ENCODE data around the gene CLRN1.

CLRN1 gene

DNA sequence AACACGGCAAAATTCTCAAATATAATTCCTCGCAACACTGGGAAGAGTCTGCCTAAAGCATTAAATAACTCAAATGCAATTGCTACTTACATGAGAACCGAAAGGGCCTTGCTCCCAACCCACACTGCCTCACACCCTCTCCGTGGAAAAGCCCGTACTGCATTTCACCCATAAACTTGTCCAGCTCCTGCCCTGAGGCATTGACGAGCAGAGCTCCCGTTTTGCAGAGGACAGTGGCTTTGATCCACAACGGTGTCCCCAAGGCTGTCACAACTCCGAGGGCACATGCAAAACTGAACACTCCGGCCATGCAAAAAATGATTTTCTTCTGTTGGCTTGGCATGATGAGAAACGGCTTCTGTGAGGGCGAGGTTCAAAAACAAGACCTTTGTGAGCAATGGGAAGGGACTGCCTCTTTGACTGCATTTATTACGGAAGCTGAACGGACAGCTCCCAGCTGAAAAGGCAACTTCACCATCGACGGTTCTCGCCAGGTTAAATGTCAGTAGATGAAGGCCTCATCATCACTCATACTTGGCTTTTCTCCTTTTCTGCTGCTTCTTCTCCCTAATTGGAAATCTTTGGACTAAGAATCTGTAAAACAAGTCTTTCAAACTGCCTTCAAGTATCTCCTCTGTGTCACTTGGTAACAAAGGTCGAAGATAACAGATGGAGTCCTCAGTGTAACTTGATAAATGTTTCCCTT lies at the start of gene CLRN1:
Gene CLRN1 (minus strand): TSS at position 362 of the 706 bp plus-strand sequence. CDS start 19 bp downstream, at position 343.
- Histone ChIP-seq H3K9ac (ENCODE audit: low read length) (no peak within 1 kb of the TSS), H3K36me3 (ENCODE audit: control insufficient read depth, insufficient read depth, low read length) (no peaks in the 10 kb centered on the region), H3K27ac (ENCODE audit: low read depth, low read length) (no peak within 1 kb of the TSS), H3K4me3 (ENCODE audit: low read length) (no peak within 1 kb of the TSS), H3K27me3 (ENCODE audit: control insufficient read depth, insufficient read depth, low read length) (no peaks in the 10 kb centered on the region), H3K4me1 (ENCODE audit: control insufficient read depth, insufficient read depth, low read length) (no peaks in the 10 kb centered on the region)

DNA sequence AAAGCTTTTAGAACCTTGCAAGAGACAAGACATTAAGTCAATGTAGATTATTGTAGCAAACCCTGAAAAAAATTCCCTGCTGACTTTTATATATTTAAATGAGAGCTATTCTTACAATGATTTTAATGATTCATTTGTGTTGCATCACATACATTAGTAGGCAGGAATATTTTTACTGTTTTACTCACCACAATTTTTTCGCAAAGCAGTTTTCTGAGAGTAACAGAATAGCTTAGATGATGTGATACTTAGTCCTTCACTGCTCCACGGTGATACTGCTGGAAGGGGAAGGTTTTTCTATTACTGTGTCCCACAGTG lies 43.9 kb upstream of the CLRN1 start:
- no peaks in the 10 kb centered on the region for H3K27me3 ChIP-seq (ENCODE audit: control insufficient read depth, insufficient read depth, low read length)
- no peaks in the 10 kb centered on the region for H3K36me3 ChIP-seq (ENCODE audit: control insufficient read depth, insufficient read depth, low read length)
- no peak overlapping the region for H3K4me3 ChIP-seq (ENCODE audit: low read length)
- no peak overlapping the region for H3K27ac ChIP-seq (ENCODE audit: low read depth, low read length)
- H3K4me1 ChIP-seq (ENCODE audit: control insufficient read depth, insufficient read depth, low read length), result peaks cover 4% of the 10 kb centered on the region
- H3K9ac ChIP-seq (ENCODE audit: low read length), result no peak overlapping the region

GRCh38 chr3:151015767-151016477 lies 43.4 kb upstream of the CLRN1 start:
- Histone ChIP-seq H3K4me3 (ENCODE audit: low read length) (no peak overlapping the region), H3K4me1 (ENCODE audit: control insufficient read depth, insufficient read depth, low read length) (peaks cover 4% of the 10 kb centered on the region), H3K27ac (ENCODE audit: low read depth, low read length) (no peak overlapping the region), H3K36me3 (ENCODE audit: control insufficient read depth, insufficient read depth, low read length) (no peaks in the 10 kb centered on the region), H3K27me3 (ENCODE audit: control insufficient read depth, insufficient read depth, low read length) (no peaks in the 10 kb centered on the region), H3K9ac (ENCODE audit: low read length) (no peak overlapping the region)

- Histone ChIP-seq H3K4me3 (ENCODE audit: low read length) (no peak overlapping the region), H3K27ac (ENCODE audit: low read depth, low read length) (no peak overlapping the region), H3K4me1 (ENCODE audit: control insufficient read depth, insufficient read depth, low read length) (peaks cover 4% of the 10 kb centered on the region), H3K9ac (ENCODE audit: low read length) (no peak overlapping the region), H3K36me3 (ENCODE audit: control insufficient read depth, insufficient read depth, low read length) (no peaks in the 10 kb centered on the region), H3K27me3 (ENCODE audit: control insufficient read depth, insufficient read depth, low read length) (no peaks in the 10 kb centered on the region)
These were observed 42.7 kb upstream of the CLRN1 start for GRCh38 chr3:151015181-151015580.

DNA sequence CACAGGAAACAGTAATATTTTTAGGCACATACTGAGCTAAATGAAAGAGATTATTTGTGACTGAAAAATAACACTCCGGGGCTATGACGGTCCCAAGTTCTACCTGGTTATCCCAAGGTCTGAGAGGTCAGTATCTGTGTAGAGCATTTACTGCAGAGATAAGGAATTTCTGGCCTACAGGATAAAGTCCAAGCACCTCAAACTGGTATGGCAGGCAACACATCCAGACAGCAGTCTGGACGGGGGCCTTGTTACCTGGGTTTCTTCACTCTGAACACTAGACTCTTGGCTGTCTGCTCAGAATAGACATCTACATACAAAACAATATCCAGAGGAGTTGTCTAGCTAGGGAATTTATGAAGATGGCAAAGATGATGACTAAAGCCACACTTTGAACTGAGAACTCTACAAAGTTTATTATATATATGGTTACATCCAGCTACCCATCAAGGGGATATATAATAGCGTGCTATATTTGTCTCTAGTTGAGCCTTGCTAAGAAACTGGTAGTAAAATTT lies 42.0 kb upstream of the CLRN1 start:
- peaks cover 4% of the 10 kb centered on the region for H3K4me1 ChIP-seq (ENCODE audit: control insufficient read depth, insufficient read depth, low read length)

DNA sequence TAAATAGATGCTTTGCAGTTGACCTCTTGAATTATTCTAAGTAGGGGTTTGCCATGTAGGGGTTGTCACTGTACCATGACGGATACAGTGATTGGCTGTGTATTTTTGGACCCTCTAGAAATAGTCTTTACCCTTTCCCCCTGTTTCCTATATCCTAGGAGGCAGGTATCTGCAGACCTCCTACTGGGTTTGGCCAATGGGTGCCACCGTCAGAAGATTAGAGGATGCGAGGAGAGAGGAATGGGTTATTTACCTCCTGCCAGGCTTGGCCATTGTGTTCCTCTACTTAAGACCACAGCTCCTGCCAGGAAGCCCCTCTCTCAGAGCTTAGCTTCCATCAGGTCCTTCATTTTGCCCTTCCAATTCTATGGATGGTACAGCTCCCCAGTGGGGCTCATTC lies 40.2 kb upstream of the CLRN1 start:
- no peaks in the 10 kb centered on the region for H3K36me3 ChIP-seq (ENCODE audit: control insufficient read depth, insufficient read depth, low read length)
- H3K4me3 ChIP-seq (ENCODE audit: low read length), result no peak overlapping the region
- no peak overlapping the region for H3K9ac ChIP-seq (ENCODE audit: low read length)
- no peak overlapping the region for H3K27ac ChIP-seq (ENCODE audit: low read depth, low read length)
- H3K4me1 ChIP-seq (ENCODE audit: control insufficient read depth, insufficient read depth, low read length), result peaks cover 4% of the 10 kb centered on the region
- H3K27me3 ChIP-seq (ENCODE audit: control insufficient read depth, insufficient read depth, low read length), result no peaks in the 10 kb centered on the region

More for the DNA sequence above, 42.0 kb upstream of the CLRN1 start:
- no peak overlapping the region for H3K27ac ChIP-seq (ENCODE audit: low read depth, low read length)
- H3K27me3 ChIP-seq (ENCODE audit: control insufficient read depth, insufficient read depth, low read length), result no peaks in the 10 kb centered on the region
- no peak overlapping the region for H3K4me3 ChIP-seq (ENCODE audit: low read length)
- no peaks in the 10 kb centered on the region for H3K36me3 ChIP-seq (ENCODE audit: control insufficient read depth, insufficient read depth, low read length)
- no peak overlapping the region for H3K9ac ChIP-seq (ENCODE audit: low read length)

DNA sequence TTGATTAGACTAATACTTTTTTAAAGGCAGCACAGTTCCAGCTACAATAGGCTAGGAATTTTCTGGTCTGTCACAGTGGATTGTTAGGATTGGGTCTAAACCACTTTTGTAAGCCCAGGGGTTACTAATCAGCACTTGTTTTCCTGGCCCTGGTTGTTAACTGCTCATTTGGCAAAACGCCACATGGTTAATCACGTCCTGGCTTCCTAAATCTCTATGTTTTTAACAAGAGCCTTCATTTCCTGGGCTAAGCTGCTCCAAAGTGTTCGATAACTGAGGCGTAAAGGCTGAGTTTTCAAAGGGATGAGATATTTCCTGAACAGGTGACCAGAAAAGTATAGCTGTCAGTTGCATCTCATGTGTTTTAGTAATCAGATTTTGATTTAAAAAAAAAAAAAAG lies 38.9 kb upstream of the CLRN1 start:
- Histone ChIP-seq H3K9ac (ENCODE audit: low read length) (no peak overlapping the region), H3K27me3 (ENCODE audit: control insufficient read depth, insufficient read depth, low read length) (no peaks in the 10 kb centered on the region), H3K36me3 (ENCODE audit: control insufficient read depth, insufficient read depth, low read length) (no peaks in the 10 kb centered on the region), H3K4me3 (ENCODE audit: low read length) (no peak overlapping the region), H3K27ac (ENCODE audit: low read depth, low read length) (no peak overlapping the region), H3K4me1 (ENCODE audit: control insufficient read depth, insufficient read depth, low read length) (peaks cover 4% of the 10 kb centered on the region)

DNA sequence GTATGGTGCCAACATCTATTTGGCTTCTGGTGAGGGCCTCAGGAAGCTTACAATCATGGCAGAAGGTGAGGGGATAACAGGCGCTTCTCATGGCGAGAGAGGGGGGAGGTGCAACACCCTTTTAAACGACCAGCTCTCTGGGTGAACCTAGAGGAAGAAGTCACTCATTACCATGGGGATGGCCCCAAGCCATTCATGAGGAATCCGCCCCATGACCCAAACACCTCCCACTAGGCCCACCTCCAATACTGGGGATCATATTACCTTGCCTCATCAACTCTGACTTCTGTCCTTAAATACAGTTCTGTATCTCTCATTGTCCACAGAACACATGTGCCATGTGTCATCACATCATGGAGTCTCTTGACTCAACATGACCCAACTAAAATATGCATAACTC lies 37.5 kb upstream of the CLRN1 start:
- Histone ChIP-seq H3K27me3 (ENCODE audit: control insufficient read depth, insufficient read depth, low read length) (no peaks in the 10 kb centered on the region), H3K27ac (ENCODE audit: low read depth, low read length) (no peak overlapping the region), H3K36me3 (ENCODE audit: control insufficient read depth, insufficient read depth, low read length) (no peaks in the 10 kb centered on the region), H3K4me3 (ENCODE audit: low read length) (no peak overlapping the region), H3K4me1 (ENCODE audit: control insufficient read depth, insufficient read depth, low read length) (no peaks in the 10 kb centered on the region), H3K9ac (ENCODE audit: low read length) (no peak overlapping the region)

- H3K4me3 ChIP-seq (ENCODE audit: low read length), result no peak overlapping the region
- H3K27ac ChIP-seq (ENCODE audit: low read depth, low read length), result no peak overlapping the region
- no peaks in the 10 kb centered on the region for H3K27me3 ChIP-seq (ENCODE audit: control insufficient read depth, insufficient read depth, low read length)
- H3K9ac ChIP-seq (ENCODE audit: low read length), result no peak overlapping the region
- no peaks in the 10 kb centered on the region for H3K36me3 ChIP-seq (ENCODE audit: control insufficient read depth, insufficient read depth, low read length)
- H3K4me1 ChIP-seq (ENCODE audit: control insufficient read depth, insufficient read depth, low read length), result no peaks in the 10 kb centered on the region
These were observed 36.9 kb upstream of the CLRN1 start for GRCh38 chr3:151009430-151009829.

DNA sequence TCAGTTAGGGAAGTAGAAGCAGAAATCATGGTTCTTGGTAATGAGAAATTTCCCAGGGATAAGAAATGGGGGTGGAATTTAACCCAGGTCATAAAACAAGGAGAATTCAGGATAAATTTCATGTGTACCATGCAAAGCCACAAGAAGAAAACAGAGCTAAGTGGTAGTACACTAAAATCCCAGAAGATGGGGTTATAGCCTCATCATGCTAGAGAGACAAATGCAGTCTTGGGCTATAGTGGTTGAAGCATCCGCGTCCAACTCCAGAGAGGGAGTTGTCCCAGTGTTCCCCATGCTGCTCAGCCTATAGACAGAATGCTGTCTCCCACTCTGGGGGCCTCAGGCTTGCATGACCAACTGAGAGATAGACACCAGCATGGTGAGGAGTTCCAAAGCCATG lies 36.2 kb upstream of the CLRN1 start:
- no peaks in the 10 kb centered on the region for H3K36me3 ChIP-seq (ENCODE audit: control insufficient read depth, insufficient read depth, low read length)
- no peaks in the 10 kb centered on the region for H3K27me3 ChIP-seq (ENCODE audit: control insufficient read depth, insufficient read depth, low read length)
- no peak overlapping the region for H3K27ac ChIP-seq (ENCODE audit: low read depth, low read length)
- H3K4me3 ChIP-seq (ENCODE audit: low read length), result no peak overlapping the region
- H3K4me1 ChIP-seq (ENCODE audit: control insufficient read depth, insufficient read depth, low read length), result no peaks in the 10 kb centered on the region
- no peak overlapping the region for H3K9ac ChIP-seq (ENCODE audit: low read length)

DNA sequence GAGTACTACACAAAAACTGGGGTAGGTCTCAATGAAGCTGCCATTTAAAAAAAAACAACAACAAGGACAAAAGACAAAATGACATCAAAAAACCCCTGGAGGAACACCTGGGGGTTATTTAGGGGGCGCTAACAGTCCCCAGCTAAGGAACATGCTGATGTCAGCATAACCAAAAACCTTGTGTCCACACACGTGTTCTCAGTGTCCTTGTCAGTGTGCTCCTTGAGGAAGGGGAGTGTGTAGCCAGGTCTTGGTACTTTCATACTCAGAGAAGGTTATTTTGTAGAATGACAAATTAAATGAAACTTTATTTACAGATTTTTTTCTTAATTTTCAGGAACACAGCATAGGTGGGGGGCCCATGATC lies 31.2 kb upstream of the CLRN1 start:
- no peaks in the 10 kb centered on the region for H3K36me3 ChIP-seq (ENCODE audit: control insufficient read depth, insufficient read depth, low read length)
- no peak overlapping the region for H3K27ac ChIP-seq (ENCODE audit: low read depth, low read length)
- no peaks in the 10 kb centered on the region for H3K4me1 ChIP-seq (ENCODE audit: control insufficient read depth, insufficient read depth, low read length)
- no peak overlapping the region for H3K9ac ChIP-seq (ENCODE audit: low read length)
- H3K4me3 ChIP-seq (ENCODE audit: low read length), result no peak overlapping the region
- H3K27me3 ChIP-seq (ENCODE audit: control insufficient read depth, insufficient read depth, low read length), result no peaks in the 10 kb centered on the region

- no peak overlapping the region for H3K27ac ChIP-seq (ENCODE audit: low read depth, low read length)
These were observed 30.7 kb upstream of the CLRN1 start for GRCh38 chr3:151003029-151003767.

More at GRCh38 chr3:151003029-151003767, 30.7 kb upstream of the CLRN1 start:
- no peak overlapping the region for H3K4me3 ChIP-seq (ENCODE audit: low read length)
- no peaks in the 10 kb centered on the region for H3K27me3 ChIP-seq (ENCODE audit: control insufficient read depth, insufficient read depth, low read length)
- H3K36me3 ChIP-seq (ENCODE audit: control insufficient read depth, insufficient read depth, low read length), result no peaks in the 10 kb centered on the region
- no peaks in the 10 kb centered on the region for H3K4me1 ChIP-seq (ENCODE audit: control insufficient read depth, insufficient read depth, low read length)
- H3K9ac ChIP-seq (ENCODE audit: low read length), result no peak overlapping the region
